CD8-positive, alpha-beta memory T cell (primary cell): ENCODE measurements around the gene PPIL3. TPM values are rescaled to one million over a fixed set of nuclear protein-coding genes. Genes with fewer than 3 reads are reported as not detected.

Source experiments
- CTCF ChIA-PET: fragments of 350-600 bp; sonication (Branson Sonifier 250); formaldehyde crosslinking; loops from one replicate; lab custom pipeline; 2021; ENCODE audit warnings: antibody characterized with exemption; lab: Charles Lee
- POLR2A ChIA-PET: fragments of 350-600 bp; sonication (Branson Sonifier 250); formaldehyde crosslinking; loops from one replicate; lab custom pipeline; 2021; ENCODE audit warnings: antibody characterized with exemption; lab: Charles Lee
- DNase-seq, 5 donors: peaks; one replicate each; pipeline versions ENCODE4 v3.0.0 to v3.0.0-alpha.2; 2020 to 2022; ENCODE audit warnings: mixed read lengths in 1 of 5
- H3K27ac ChIP-seq: one replicate; pipeline ENCODE4 v1.7.0; 2013; ENCODE audit warnings: low read depth, mild to moderate bottlenecking, low read length, moderate library complexity
- H3K27me3 ChIP-seq: 2 replicates; pipeline ENCODE4 v1.7.0; 2013; ENCODE audit warnings: low read length, mild to moderate bottlenecking; ENCODE audit not compliant: insufficient read depth, poor library complexity, severe bottlenecking
- H3K36me3 ChIP-seq: 2 replicates; pipeline ENCODE4 v1.7.0; 2013; ENCODE audit warnings: mild to moderate bottlenecking, low read length, moderate library complexity; ENCODE audit not compliant: insufficient read depth
- H3K4me1 ChIP-seq: 2 replicates; pipeline ENCODE4 v1.7.0; 2013; ENCODE audit warnings: mild to moderate bottlenecking, low read length, moderate library complexity; ENCODE audit not compliant: insufficient read depth
- H3K4me3 ChIP-seq: 2 replicates; pipeline ENCODE4 v1.7.0; 2013; ENCODE audit warnings: mild to moderate bottlenecking, low read length
- H3K9me3 ChIP-seq: 2 replicates; pipeline ENCODE4 v1.7.0; 2013; ENCODE audit warnings: mild to moderate bottlenecking, low read length
- H3K27ac Mint-ChIP-seq, 8 donors: one replicate each; pipeline ENCODE4 v1.8.0; 2020 to 2021; ENCODE audit warnings: mixed read lengths in 8 of 8, mild to moderate bottlenecking in 6 of 8, inconsistent platforms in 3 of 8, moderate library complexity in 3 of 8
- H3K27me3 Mint-ChIP-seq, 2 donors: one replicate each; pipeline ENCODE4 v1.8.0; 2020 to 2021; ENCODE audit warnings: mixed read lengths in 2 of 2, mild to moderate bottlenecking in 1 of 2, moderate library complexity in 1 of 2
- H3K36me3 Mint-ChIP-seq, 3 donors: one replicate each; pipeline ENCODE4 v1.8.0; 2020 to 2021; ENCODE audit warnings: mixed read lengths in 3 of 3, inconsistent platforms in 1 of 3, mild to moderate bottlenecking in 1 of 3
- H3K4me1 Mint-ChIP-seq, 3 donors: one replicate each; pipeline ENCODE4 v1.8.0; 2020 to 2021; ENCODE audit warnings: mixed read lengths in 3 of 3, inconsistent platforms in 1 of 3, mild to moderate bottlenecking in 1 of 3
- H3K4me3 Mint-ChIP-seq, 7 donors: one replicate each; pipeline ENCODE4 v1.8.0; 2020 to 2021; ENCODE audit warnings: mixed read lengths in 7 of 7, mild to moderate bottlenecking in 6 of 7, moderate library complexity in 4 of 7, inconsistent platforms in 2 of 7
- H3K9me3 Mint-ChIP-seq, 5 donors: one replicate each; pipeline ENCODE4 v1.8.0; 2020 to 2022; ENCODE audit warnings: mixed read lengths in 5 of 5, mild to moderate bottlenecking in 3 of 5, moderate library complexity in 2 of 5, inconsistent platforms in 1 of 5
- polyA plus RNA-seq: library from polyadenylated mRNA; unstranded; fragments of 300-500 nt; fragmentation: Illumina TruSeq; gene quantifications from one replicate; pipeline ENCODE4 v1.2.3, GENCODE V29; 2021
- total RNA-seq, 2 experiments: library from RNA; stranded (reverse); gene quantifications; one replicate each; pipeline ENCODE4 v1.2.3, GENCODE V29; 2021

The PPIL3 gene
- total and polyA plus RNA-seq, 3 experiments from 2014 or later: 24.9 to 31.0 (median 25.2) TPM

DNA sequence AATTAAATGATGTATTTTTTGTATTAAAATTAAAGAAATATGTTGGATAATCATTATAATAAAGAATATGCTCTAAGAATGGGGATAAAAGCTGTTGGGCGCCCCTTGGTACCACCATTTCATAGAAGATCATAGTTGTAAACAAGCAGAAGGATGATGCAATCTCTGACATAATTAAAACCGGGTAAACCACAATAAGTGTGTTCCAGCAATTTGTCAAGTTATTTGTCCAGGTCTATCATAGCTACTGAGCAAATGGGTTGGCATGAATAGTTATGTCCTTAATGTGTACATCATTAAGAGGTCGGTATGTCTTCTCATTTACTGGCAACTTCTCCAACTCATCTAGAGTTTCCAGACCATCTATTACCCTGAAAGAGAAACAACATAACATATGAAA, 17.7 kb downstream of the PPIL3 start:
- H3K27ac Mint-ChIP-seq: peak overlapping the region in 1 of 8 donors; percentile 21
- Histone ChIP-seq H3K27me3 (no peaks in the 10 kb centered on the region), H3K4me1 (peaks cover 8% of the 10 kb centered on the region), H3K36me3 (no peaks in the 10 kb centered on the region), H3K9me3 (no peaks in the 10 kb centered on the region), H3K27ac (no peak overlapping the region), H3K4me3 (no peak overlapping the region)
- H3K9me3 Mint-ChIP-seq: no peaks in the 10 kb centered on the region
- ChIA-PET POLR2A (no interaction called here), CTCF (no interaction called here)
- H3K4me1 Mint-ChIP-seq: peaks cover 8 to 12% (median 10%) of the 10 kb centered on the region in 3 donors
- H3K27me3 Mint-ChIP-seq: no peaks in the 10 kb centered on the region
- DNase-seq: no peak
- H3K4me3 Mint-ChIP-seq: no peak overlapping the region
- H3K36me3 Mint-ChIP-seq: peaks cover 0 to 54% (median 9%) of the 10 kb centered on the region in 3 donors

- H3K36me3 Mint-ChIP-seq: peaks cover under 1 to 45% (median 5%) of the 10 kb centered on the region in 3 donors
- H3K27ac Mint-ChIP-seq: peak overlapping the region; percentile 15 to 96 (median 65)
- peaks cover 15% of the 10 kb centered on the region for H3K4me1 ChIP-seq
- ChIA-PET CTCF (interaction anchor here (1.4 kb wide), 1 partner anchor 363 kb away, joined by 4 read pairs; no protein-coding TSS in a partner anchor), POLR2A (interaction anchor here (0.6 to 1.2 kb wide), 2 partner anchors 9 to 20 kb away, joined by 3 to 5 read pairs; partner anchors contain the start of genes NIF3L1 and PPIL3)
- peak overlapping the region in 2 of 7 donors; percentile 62 to 63 for H3K4me3 Mint-ChIP-seq
- H3K36me3 ChIP-seq: no peaks in the 10 kb centered on the region
- peak overlapping the region; percentile 9 for H3K27ac ChIP-seq
- no peak for DNase-seq
- H3K27me3 ChIP-seq: no peaks in the 10 kb centered on the region
- peaks cover 13 to 23% (median 20%) of the 10 kb centered on the region in 3 donors for H3K4me1 Mint-ChIP-seq
- H3K4me3 ChIP-seq: no peak overlapping the region
- no peaks in the 10 kb centered on the region for H3K9me3 ChIP-seq
- peaks cover 0 to 6% of the 10 kb centered on the region in 2 donors for H3K27me3 Mint-ChIP-seq
- no peaks in the 10 kb centered on the region for H3K9me3 Mint-ChIP-seq
Measured at GRCh38 chr2:200869014-200869413, 19.9 kb downstream of the PPIL3 start.

DNA sequence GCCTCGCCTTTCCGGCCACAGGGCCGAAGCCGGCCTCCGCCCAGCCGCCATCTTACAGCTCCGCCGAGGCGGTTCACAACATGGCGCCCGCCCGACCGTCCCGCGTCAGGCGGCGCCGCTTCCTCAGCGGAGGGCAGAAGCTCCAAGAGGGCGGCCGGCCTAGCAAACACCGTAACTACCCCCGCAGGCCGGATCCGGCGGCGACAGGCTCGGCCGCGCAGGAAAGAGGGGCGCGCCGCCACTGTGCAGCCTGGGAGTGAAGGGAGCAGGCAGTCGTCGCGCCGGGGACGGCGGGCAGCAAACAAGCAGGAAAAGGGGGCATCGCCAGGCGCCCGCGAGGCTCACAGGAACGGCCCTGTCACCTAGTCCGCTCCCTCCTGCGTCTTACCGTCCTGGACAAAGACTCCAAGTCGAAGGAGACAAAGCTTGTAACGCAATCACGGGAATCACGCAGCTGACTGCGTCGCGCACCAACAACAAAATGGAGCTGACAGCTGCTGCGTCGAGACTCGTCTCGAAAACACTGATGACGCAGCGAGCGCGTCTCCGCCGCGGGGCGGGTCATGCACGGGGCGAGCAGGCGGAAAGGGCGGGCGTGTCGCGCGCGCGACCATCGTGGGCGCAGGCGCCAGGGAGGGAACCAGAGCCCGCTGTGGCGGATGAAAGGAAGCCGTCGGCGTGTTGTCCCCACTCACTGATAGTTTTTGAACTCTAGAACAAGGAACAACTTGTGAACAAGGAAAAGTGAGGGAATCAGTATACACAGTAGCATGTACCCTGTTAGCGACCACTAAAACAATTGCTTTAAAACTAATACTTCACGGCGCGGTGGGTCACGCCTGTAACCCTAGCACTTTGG, 24.5 kb downstream of the PPIL3 start, which contains the start of gene CLK1:
CLK1 (minus strand) TSS at position 483 of the 859 bp plus-strand sequence. CDS start 2,796 bp downstream, outside the sequence.
- Mint-ChIP-seq H3K9me3 (no peaks in the 10 kb centered on the region), H3K27me3 (peaks cover 0 to 20% of the 10 kb centered on the region in 2 donors), H3K4me3 (peak within 1 kb of the TSS; percentile 92 to 99 (median 94)), H3K36me3 (peaks cover 24 to 61% (median 27%) of the 10 kb centered on the region in 3 donors), H3K4me1 (peaks cover 40 to 51% (median 49%) of the 10 kb centered on the region in 3 donors), H3K27ac (peak within 1 kb of the TSS; percentile 92 to 100 (median 100))
- peak within 1 kb of the TSS; percentile 100 for H3K4me3 ChIP-seq
- POLR2A ChIA-PET: interaction anchor here (0.5 to 3.2 kb wide), 29 partner anchors 9 to 916 kb away, joined by 3 to 90 read pairs (median 5); partner anchors contain the start of genes ALS2, BZW1, CASP10 and CASP8
- peak within 1 kb of the TSS; percentile 100 for H3K27ac ChIP-seq
- no peaks in the 10 kb centered on the region for H3K27me3 ChIP-seq
- no peaks in the 10 kb centered on the region for H3K9me3 ChIP-seq
- peaks cover 17% of the 10 kb centered on the region for H3K36me3 ChIP-seq
- peaks cover 28% of the 10 kb centered on the region for H3K4me1 ChIP-seq
- DNase-seq: peak; percentile 92 to 98 (median 94)
- CTCF ChIA-PET: interaction anchor here (0.6 to 2.2 kb wide), 13 partner anchors 15 to 368 kb away, joined by 3 to 15 read pairs (median 4); partner anchors contain the start of genes HYCC2, NDUFB3, NIF3L1 and ORC2

GRCh38 chr2:200863782-200864175, 25.1 kb downstream of the PPIL3 start:
- H3K4me1 ChIP-seq: peaks cover 30% of the 10 kb centered on the region
- Mint-ChIP-seq H3K27me3 (peaks cover 0 to 20% of the 10 kb centered on the region in 2 donors), H3K9me3 (no peaks in the 10 kb centered on the region), H3K4me3 (peak overlapping the region; percentile 92 to 99 (median 94)), H3K36me3 (peaks cover 26 to 62% (median 31%) of the 10 kb centered on the region in 3 donors), H3K27ac (peak overlapping the region; percentile 92 to 100 (median 100)), H3K4me1 (peaks cover 42 to 51% (median 49%) of the 10 kb centered on the region in 3 donors)
- ChIA-PET POLR2A (interaction anchor here (0.5 to 3.2 kb wide), 24 partner anchors 9 to 587 kb away, joined by 3 to 90 read pairs (median 6); partner anchors contain the start of genes BZW1, CASP10, CASP8 and CFLAR), CTCF (interaction anchor here (0.6 to 2.2 kb wide), 13 partner anchors 15 to 369 kb away, joined by 3 to 15 read pairs (median 4); partner anchors contain the start of genes HYCC2, NDUFB3, NIF3L1 and ORC2)
- H3K36me3 ChIP-seq: peaks cover 23% of the 10 kb centered on the region
- peak overlapping the region; percentile 100 for H3K27ac ChIP-seq
- no peaks in the 10 kb centered on the region for H3K27me3 ChIP-seq
- H3K4me3 ChIP-seq: peak overlapping the region; percentile 100
- DNase-seq: peak in 2 of 5 donors; percentile 16 to 58
- no peaks in the 10 kb centered on the region for H3K9me3 ChIP-seq

- no peaks in the 10 kb centered on the region for H3K27me3 ChIP-seq
Measured at GRCh38 chr2:200862532-200863000, 26.3 kb downstream of the PPIL3 start.

GRCh38 chr2:200861617-200862155, 27.2 kb downstream of the PPIL3 start:
- H3K4me1 Mint-ChIP-seq: peaks cover 60 to 67% (median 66%) of the 10 kb centered on the region in 3 donors
- POLR2A ChIA-PET: interaction anchor here (0.7 kb wide), 2 partner anchors 16 to 140 kb away, joined by 3 to 4 read pairs; no protein-coding TSS in a partner anchor
- peaks cover 42% of the 10 kb centered on the region for H3K4me1 ChIP-seq
- H3K27me3 ChIP-seq: no peaks in the 10 kb centered on the region
- H3K9me3 Mint-ChIP-seq: no peaks in the 10 kb centered on the region
- H3K4me3 ChIP-seq: peak overlapping the region; percentile 100
- H3K27me3 Mint-ChIP-seq: peaks cover 0 to 20% of the 10 kb centered on the region in 2 donors
- H3K27ac Mint-ChIP-seq: peak overlapping the region; percentile 61 to 100 (median 100)
- H3K36me3 Mint-ChIP-seq: peaks cover 39 to 77% (median 47%) of the 10 kb centered on the region in 3 donors
- no peak for DNase-seq
- peak overlapping the region; percentile 100 for H3K27ac ChIP-seq
- peak overlapping the region; percentile 92 to 99 (median 94) for H3K4me3 Mint-ChIP-seq
- no peaks in the 10 kb centered on the region for H3K9me3 ChIP-seq
- CTCF ChIA-PET: interaction anchor here (0.7 kb wide), 1 partner anchor 207 kb away, joined by 3 read pairs; no protein-coding TSS in a partner anchor
- peaks cover 44% of the 10 kb centered on the region for H3K36me3 ChIP-seq

More at GRCh38 chr2:200862532-200863000, 26.3 kb downstream of the PPIL3 start:
- Mint-ChIP-seq H3K27me3 (peaks cover 0 to 20% of the 10 kb centered on the region in 2 donors), H3K4me3 (peak overlapping the region; percentile 92 to 99 (median 94)), H3K9me3 (no peaks in the 10 kb centered on the region), H3K27ac (peak overlapping the region; percentile 92 to 100 (median 100)), H3K36me3 (peaks cover 36 to 73% (median 40%) of the 10 kb centered on the region in 3 donors), H3K4me1 (peaks cover 51 to 59% (median 58%) of the 10 kb centered on the region in 3 donors)
- Histone ChIP-seq H3K4me3 (peak overlapping the region; percentile 100), H3K36me3 (peaks cover 35% of the 10 kb centered on the region), H3K9me3 (no peaks in the 10 kb centered on the region), H3K27ac (peak overlapping the region; percentile 100), H3K4me1 (peaks cover 38% of the 10 kb centered on the region)
- DNase-seq: peak; percentile 30 to 78 (median 75)
- ChIA-PET CTCF (interaction anchor here (1.4 kb wide), 1 partner anchor 25 kb away, joined by 5 read pairs; no protein-coding TSS in a partner anchor), POLR2A (interaction anchor here (3.2 kb wide), 1 partner anchor 149 kb away, joined by 26 read pairs; no protein-coding TSS in a partner anchor)
